GM23338 (cell line): ENCODE results near the gene MYLK2.

Experiments used
- CREB1 ChIP-seq: fragments of 250-450 bp; sonication (Bioruptor Pico); IDR thresholded peaks from 2 replicates; pipeline ENCODE4 v1.5.0; 2020; ENCODE audit warnings: low read depth, mild to moderate bottlenecking, moderate library complexity
- POLR2AphosphoS5 ChIP-seq: IDR thresholded peaks from 2 replicates; pipeline ENCODE4 v1.6.1; 2016; ENCODE audit warnings: antibody characterized with exemption, low read depth
- TF ChIP-seq, protein P1 (sequence below), 2 experiments: fragments of 200-600 bp in 1 of 2; sonication (generic) in 1 of 2; conservative IDR thresholded peaks; 2 replicates each; pipeline versions ENCODE4 v1.5.1 to v1.6.1; 2016 to 2017; ENCODE audit warnings: antibody characterized with exemption in 2 of 2, low read depth in 2 of 2, mild to moderate bottlenecking in 2 of 2, moderate library complexity in 1 of 2

DNA sequence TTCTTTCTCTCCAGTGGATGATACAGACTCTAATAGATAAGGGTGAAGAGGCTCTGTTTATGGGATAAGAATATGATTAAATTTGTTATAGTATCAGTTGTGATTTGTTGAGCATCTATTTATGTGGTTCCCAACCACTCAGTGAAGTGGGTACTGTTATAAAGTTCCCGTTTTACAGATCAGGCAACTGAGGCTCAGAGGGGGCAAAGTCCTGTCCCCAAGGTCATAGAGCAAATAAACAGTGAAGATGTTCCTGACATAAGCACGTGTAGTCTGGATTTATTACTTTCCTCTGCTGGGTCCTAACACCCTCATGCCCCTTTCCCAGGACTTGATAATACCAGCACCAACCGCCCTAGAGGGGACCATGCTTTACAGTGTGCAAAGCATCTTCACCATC is 47.1 kb downstream of the MYLK2 start:
- TF ChIP-seq, protein P1, sequence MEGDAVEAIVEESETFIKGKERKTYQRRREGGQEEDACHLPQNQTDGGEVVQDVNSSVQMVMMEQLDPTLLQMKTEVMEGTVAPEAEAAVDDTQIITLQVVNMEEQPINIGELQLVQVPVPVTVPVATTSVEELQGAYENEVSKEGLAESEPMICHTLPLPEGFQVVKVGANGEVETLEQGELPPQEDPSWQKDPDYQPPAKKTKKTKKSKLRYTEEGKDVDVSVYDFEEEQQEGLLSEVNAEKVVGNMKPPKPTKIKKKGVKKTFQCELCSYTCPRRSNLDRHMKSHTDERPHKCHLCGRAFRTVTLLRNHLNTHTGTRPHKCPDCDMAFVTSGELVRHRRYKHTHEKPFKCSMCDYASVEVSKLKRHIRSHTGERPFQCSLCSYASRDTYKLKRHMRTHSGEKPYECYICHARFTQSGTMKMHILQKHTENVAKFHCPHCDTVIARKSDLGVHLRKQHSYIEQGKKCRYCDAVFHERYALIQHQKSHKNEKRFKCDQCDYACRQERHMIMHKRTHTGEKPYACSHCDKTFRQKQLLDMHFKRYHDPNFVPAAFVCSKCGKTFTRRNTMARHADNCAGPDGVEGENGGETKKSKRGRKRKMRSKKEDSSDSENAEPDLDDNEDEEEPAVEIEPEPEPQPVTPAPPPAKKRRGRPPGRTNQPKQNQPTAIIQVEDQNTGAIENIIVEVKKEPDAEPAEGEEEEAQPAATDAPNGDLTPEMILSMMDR (conservative IDR thresholded peaks at IDR 0.05; ENCODE audit: low read depth in 2 of 2): no peak
- TF ChIP-seq POLR2AphosphoS5 (no peak), CREB1 (no peak)
